Esophagus squamous epithelium (tissue), 5 donors: ENCODE data around the gene PRR36. TPM values are rescaled to one million over a fixed set of nuclear protein-coding genes. Genes with fewer than 3 reads are reported as not detected.

Experiments used
- DNase-seq: peaks from one replicate; lab custom pipeline; 2025; lab: John Stamatoyannopoulos, UW
- H3K27ac ChIP-seq, 4 donors: fragments of 200-600 bp; sonication (generic); one replicate each; pipeline ENCODE4 v1.5.1; 2016 to 2019; ENCODE audit warnings: mild to moderate bottlenecking in 1 of 4
- H3K27me3 ChIP-seq, 4 donors: fragments of 200-600 bp; sonication (generic); 1 replicate in 3 of 4; 2 replicates in 1 of 4; pipeline versions ENCODE4 v1.5.1 to v1.6.0; 2017 to 2021; ENCODE audit warnings: antibody characterized with exemption in 1 of 4
- H3K36me3 ChIP-seq, 3 donors: fragments of 200-600 bp; sonication (generic); one replicate each; pipeline ENCODE4 v1.5.1; 2016 to 2019
- H3K4me1 ChIP-seq, 3 donors: fragments of 200-600 bp; sonication (generic); one replicate each; pipeline ENCODE4 v1.5.1; 2017 to 2019
- H3K4me3 ChIP-seq, 4 donors: fragments of 200-600 bp; sonication (generic); 1 replicate in 3 of 4; 2 replicates in 1 of 4; pipeline ENCODE4 v1.5.1; 2016 to 2019; ENCODE audit warnings: mild to moderate bottlenecking in 2 of 4, moderate library complexity in 1 of 4
- H3K9me3 ChIP-seq, 3 donors: fragments of 200-600 bp; sonication (generic); one replicate each; pipeline ENCODE4 v1.5.1; 2016 to 2019
- CTCF ChIP-seq, 6 experiments: fragments of 450-650 bp in 4 of 6; fragments of 200-600 bp in 2 of 6; sonication (generic) in 2 of 6; IDR thresholded peaks; one replicate each; pipeline ENCODE4 v1.5.1; 2016 to 2019; ENCODE audit warnings: antibody characterized with exemption in 6 of 6, mild to moderate bottlenecking in 4 of 6, moderate library complexity in 4 of 6
- POLR2A ChIP-seq, 4 donors: fragments of 450-650 bp; IDR thresholded peaks; one replicate each; pipeline ENCODE4 v1.6.1; 2017; ENCODE audit warnings: antibody characterized with exemption in 4 of 4, mild to moderate bottlenecking in 4 of 4, moderate library complexity in 3 of 4
- WGBS, 2 donors: methylation state at CpG; one replicate each; pipeline ENCODE4 v1.1.5; 2018; 5-methylcytosine and 5-hydroxymethylcytosine counted together
- intact Hi-C: fragments of 100-400 bp; cut with DNase I; formaldehyde crosslinking; loops from one replicate; pipeline ENCODE4 v1.15.0; 2022
- total RNA-seq, 4 donors: library from RNA; depleted of rRNA; stranded (reverse); fragments of >200 nt; gene quantifications; one replicate each; pipeline ENCODE4 v1.1.0, GENCODE V29; 2016
- donor health status: DM: yes; HTN: yes; CAD: no.

The PRR36 gene
- total RNA-seq, 4 donors from 2014 or later = 0.35 to 0.57 TPM; not detected in 2

DNA sequence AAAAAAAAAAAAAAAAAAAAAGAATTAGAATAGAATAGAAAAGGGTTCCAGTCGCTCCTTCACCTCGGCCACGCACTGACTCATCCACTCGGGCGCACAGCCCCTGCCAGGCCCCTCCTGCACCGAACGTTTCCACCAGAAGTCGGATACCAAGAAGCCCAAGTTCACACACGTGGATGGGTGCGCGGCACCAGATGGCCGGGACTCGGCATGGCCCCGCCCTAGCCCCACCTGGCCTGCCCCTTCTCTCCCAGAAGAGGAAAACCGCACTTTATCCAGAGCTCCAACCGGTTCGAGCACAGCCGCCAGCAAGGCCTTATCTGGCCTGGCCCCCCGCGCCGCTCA is 5.9 kb downstream of the PRR36 start:
- H3K4me1 ChIP-seq = peaks cover 25 to 88% (median 31%) of the 10 kb centered on the region in 3 donors
- peak overlapping the region; percentile 61 to 86 (median 82) for H3K27ac ChIP-seq
- TF ChIP-seq POLR2A (IDR thresholded peaks at IDR 0.05) (no peak), CTCF (IDR thresholded peaks at IDR 0.05) (no peak)
- no peak for DNase-seq
- H3K27me3 ChIP-seq = peaks cover 7 to 68% (median 10%) of the 10 kb centered on the region in 4 donors
- H3K36me3 ChIP-seq = no peaks in the 10 kb centered on the region
- WGBS, 2 donors = 7 to 15% methylated on average over 3 to 16 of the region's 21 CpGs
- intact Hi-C loops = no loop called here
- no peaks in the 10 kb centered on the region for H3K9me3 ChIP-seq
- peak overlapping the region; percentile 39 to 64 (median 52) for H3K4me3 ChIP-seq

DNA sequence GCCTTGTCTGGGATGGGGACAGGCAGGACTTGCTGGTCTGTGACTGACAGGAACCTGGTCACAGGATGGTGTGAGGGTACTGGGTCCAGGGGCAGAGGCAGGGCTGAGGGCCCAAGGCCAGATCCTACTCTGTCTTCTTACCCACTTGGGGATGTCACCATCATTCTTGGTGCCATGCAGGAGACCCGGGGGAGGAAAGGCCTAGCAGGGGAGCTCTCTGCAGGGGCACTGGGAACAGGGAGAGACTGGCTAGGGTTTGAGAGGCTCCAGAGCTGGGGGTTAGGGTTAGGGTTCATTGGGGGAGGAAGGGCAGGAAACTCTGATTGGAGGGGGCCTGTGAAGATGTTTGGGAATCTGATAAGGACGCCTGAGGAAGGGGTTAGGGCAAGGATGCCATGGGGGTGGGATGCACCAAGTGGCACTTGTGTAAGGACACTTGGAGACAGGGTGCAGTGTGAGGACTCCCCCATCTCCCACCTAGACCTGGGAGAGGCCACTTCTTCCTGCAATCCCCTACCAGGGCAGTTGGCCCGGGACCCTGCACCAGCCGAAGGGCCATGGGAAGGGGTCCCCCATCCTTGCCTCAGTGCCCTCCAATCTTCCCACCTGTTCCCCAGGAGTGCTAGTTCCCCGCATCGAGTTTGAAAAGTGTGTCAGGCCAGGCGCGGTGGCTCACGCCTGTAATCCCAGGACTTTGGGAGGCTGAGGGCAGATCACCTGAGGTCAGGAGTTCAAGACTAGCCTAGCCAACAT is 6.9 kb downstream of the PRR36 start:
- peaks cover 0 to 67% (median 1%) of the 10 kb centered on the region in 4 donors for H3K27me3 ChIP-seq
- WGBS, 2 donors = 69 to 91% methylated on average over 3 to 7 of the region's 9 CpGs
- no peaks in the 10 kb centered on the region for H3K36me3 ChIP-seq
- peaks cover 26 to 88% (median 38%) of the 10 kb centered on the region in 3 donors for H3K4me1 ChIP-seq
- TF ChIP-seq CTCF (IDR thresholded peaks at IDR 0.05) (no peak), POLR2A (IDR thresholded peaks at IDR 0.05) (no peak)
- H3K9me3 ChIP-seq = no peaks in the 10 kb centered on the region
- no peak overlapping the region for H3K27ac ChIP-seq
- DNase-seq = no peak
- intact Hi-C loops = no loop called here
- no peak overlapping the region for H3K4me3 ChIP-seq

DNA sequence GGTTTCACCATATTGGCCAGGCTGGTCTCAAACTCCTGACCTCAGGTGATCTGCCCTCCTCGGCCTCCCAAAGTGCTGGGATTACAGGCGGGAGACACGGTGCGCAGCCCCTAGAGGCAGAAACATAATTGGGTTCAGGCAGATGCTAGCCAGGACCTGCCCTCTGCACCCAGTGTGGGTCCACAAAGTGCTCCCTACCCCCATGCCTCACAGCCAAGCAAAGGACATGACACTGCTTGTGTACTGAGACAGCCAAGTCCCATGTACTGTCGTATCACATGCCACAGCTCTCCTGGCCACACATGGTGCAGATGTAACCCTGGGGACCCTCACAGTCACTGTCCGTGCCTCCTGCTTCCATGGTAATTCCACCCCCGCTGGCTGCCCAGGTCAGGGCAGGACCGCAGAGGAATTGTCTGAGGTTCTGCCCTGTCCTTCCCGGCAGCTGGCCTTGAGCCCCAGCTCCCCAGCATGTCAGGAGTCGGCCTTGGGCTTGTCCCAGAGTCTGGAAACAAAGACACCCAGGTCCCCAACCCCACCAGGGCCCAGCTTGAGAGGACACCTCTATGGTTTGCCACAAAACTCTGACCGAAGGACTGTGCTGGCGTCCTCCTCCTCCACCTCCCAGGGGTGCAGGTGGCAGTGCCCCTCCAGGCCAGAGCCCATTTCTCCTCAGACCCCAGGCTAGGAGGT is 7.6 kb downstream of the PRR36 start:
- Histone ChIP-seq H3K36me3 (no peaks in the 10 kb centered on the region), H3K9me3 (no peaks in the 10 kb centered on the region), H3K4me1 (peaks cover 27 to 88% (median 39%) of the 10 kb centered on the region in 3 donors), H3K27ac (peak overlapping the region in 1 of 4 donors; percentile 13), H3K27me3 (peaks cover 0 to 69% (median 0%) of the 10 kb centered on the region in 4 donors), H3K4me3 (no peak overlapping the region)
- 27 to 36% methylated on average over 4 to 5 of the region's 12 CpGs for WGBS, 2 donors
- DNase-seq = no peak
- no peak for TF ChIP-seq CTCF (IDR thresholded peaks at IDR 0.05)
- no peak for TF ChIP-seq POLR2A (IDR thresholded peaks at IDR 0.05)
- intact Hi-C loops = no loop called here

GRCh38 chr19:7865262-7865911 is 8.8 kb downstream of the PRR36 start:
- Histone ChIP-seq H3K27me3 (peaks cover 0 to 81% (median 0%) of the 10 kb centered on the region in 4 donors), H3K27ac (no peak overlapping the region), H3K36me3 (peaks cover 0 to 7% (median 0%) of the 10 kb centered on the region in 3 donors), H3K9me3 (no peaks in the 10 kb centered on the region), H3K4me1 (peaks cover 24 to 82% (median 33%) of the 10 kb centered on the region in 3 donors), H3K4me3 (no peak overlapping the region)
- intact Hi-C loops = no loop called here
- WGBS, 2 donors = 40 to 41% methylated on average over 10 of the region's 10 CpGs
- no peak for DNase-seq
- no peak for TF ChIP-seq POLR2A (IDR thresholded peaks at IDR 0.05)
- no peak for TF ChIP-seq CTCF (IDR thresholded peaks at IDR 0.05)
